Brain microvascular endothelial cell (primary cell): ENCODE results near the gene ZNF638.
"Not testable (repeated sequence)": the region's sequence is repeated elsewhere in the genome, so short reads cannot be mapped to it uniquely, and the experiment has no call there.

Experiments
- DNase-seq: peaks from one replicate; pipeline ENCODE4 v3.0.0-alpha.2; 2020
- H3K27ac ChIP-seq: fragments of 250-450 bp; sonication (Bioruptor Pico); 2 replicates; pipeline ENCODE4 v1.5.1; 2020; ENCODE audit warnings: mild to moderate bottlenecking, moderate library complexity
- H3K27me3 ChIP-seq: fragments of 250-450 bp; sonication (Bioruptor Pico); replicated peaks from 2 replicates; pipeline ENCODE4 v1.5.1; 2020; ENCODE audit warnings: mild to moderate bottlenecking
- H3K36me3 ChIP-seq: fragments of 250-450 bp; sonication (Bioruptor Pico); replicated peaks from 2 replicates; pipeline ENCODE4 v1.5.1; 2020; ENCODE audit warnings: mild to moderate bottlenecking
- H3K4me3 ChIP-seq: 2 replicates; pipeline ENCODE4 v1.5.1; 2011; ENCODE audit warnings: low read depth, mild to moderate bottlenecking, control low read depth, low read length, moderate library complexity
- in situ Hi-C: cut with HindIII; loops from 2 replicates; pipeline ENCODE4 v1.10.0; 2017; ENCODE audit warnings: low sequenced_read_pairs, low pct_ligation_motif_present
- TF ChIP-seq, protein P1 (sequence below): IDR thresholded peaks from 2 replicates; pipeline ENCODE4 v1.5.1; 2011; ENCODE audit warnings: low read depth, mild to moderate bottlenecking, moderate library complexity, low read length, control low read depth, inconsistent platforms; ENCODE audit errors: missing control alignments

The ZNF638 gene

DNA sequence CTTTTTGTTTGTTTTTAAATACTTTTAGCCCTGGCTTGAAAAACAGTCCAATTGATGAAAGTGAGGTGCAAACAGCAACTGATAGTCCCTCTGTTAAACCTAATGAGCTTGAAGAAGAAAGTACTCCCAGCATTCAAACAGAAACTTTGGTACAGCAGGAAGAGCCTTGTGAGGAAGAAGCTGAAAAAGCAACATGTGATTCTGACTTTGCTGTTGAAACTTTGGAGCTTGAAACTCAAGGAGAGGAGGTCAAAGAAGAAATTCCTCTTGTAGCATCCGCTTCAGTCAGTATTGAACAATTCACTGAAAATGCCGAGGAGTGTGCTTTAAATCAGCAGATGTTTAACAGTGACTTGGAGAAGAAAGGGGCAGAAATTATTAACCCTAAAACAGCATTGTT lies 91.2 kb downstream of the ZNF638 start:
- Histone ChIP-seq H3K27me3 (no peaks in the 10 kb centered on the region), H3K27ac (no peak overlapping the region)

DNA sequence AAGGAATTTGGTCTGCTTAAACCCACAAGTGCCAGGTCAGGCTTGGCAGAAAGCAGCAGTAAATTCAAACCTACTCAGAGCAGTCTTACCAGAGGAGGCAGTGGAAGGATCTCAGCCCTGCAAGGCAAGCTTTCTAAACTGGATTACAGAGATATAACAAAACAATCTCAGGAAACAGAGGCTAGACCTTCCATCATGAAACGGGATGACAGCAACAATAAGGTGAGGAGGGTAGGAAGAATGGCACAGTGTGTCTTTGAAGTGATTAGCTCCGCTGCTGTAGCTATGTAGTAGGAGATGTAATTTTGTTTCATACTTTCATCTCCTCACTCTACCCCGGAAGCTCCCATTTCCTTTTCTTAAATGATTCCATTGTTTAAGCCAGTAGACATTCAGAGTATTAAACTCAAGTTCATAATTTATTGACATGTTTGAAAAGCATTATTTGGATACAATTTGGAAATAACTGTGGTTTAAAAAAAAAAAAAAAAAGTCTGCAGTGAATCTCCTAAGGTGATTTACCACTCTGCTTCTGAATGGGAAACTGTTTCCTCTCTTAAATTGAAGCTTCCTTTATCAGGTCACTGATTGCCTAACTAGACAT lies 92.3 kb downstream of the ZNF638 start:
- in situ Hi-C loops, result no loop called here
- no peak overlapping the region for H3K4me3 ChIP-seq
- peaks cover 13% of the 10 kb centered on the region for H3K36me3 ChIP-seq
- H3K27ac ChIP-seq, result no peak overlapping the region
- H3K27me3 ChIP-seq, result no peaks in the 10 kb centered on the region
- no peak for DNase-seq
- TF ChIP-seq, protein P1, sequence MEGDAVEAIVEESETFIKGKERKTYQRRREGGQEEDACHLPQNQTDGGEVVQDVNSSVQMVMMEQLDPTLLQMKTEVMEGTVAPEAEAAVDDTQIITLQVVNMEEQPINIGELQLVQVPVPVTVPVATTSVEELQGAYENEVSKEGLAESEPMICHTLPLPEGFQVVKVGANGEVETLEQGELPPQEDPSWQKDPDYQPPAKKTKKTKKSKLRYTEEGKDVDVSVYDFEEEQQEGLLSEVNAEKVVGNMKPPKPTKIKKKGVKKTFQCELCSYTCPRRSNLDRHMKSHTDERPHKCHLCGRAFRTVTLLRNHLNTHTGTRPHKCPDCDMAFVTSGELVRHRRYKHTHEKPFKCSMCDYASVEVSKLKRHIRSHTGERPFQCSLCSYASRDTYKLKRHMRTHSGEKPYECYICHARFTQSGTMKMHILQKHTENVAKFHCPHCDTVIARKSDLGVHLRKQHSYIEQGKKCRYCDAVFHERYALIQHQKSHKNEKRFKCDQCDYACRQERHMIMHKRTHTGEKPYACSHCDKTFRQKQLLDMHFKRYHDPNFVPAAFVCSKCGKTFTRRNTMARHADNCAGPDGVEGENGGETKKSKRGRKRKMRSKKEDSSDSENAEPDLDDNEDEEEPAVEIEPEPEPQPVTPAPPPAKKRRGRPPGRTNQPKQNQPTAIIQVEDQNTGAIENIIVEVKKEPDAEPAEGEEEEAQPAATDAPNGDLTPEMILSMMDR, result no peak

More for the DNA sequence above, 91.2 kb downstream of the ZNF638 start:
- DNase-seq, result no peak
- in situ Hi-C loops, result no loop called here
- Histone ChIP-seq H3K4me3 (no peak overlapping the region), H3K36me3 (peaks cover 7% of the 10 kb centered on the region)
- TF ChIP-seq, protein P1, result no peak

- no peak for DNase-seq
- in situ Hi-C loops, result no loop called here
- H3K27me3 ChIP-seq, result no peaks in the 10 kb centered on the region
- no peak overlapping the region for H3K4me3 ChIP-seq
- no peak overlapping the region for H3K27ac ChIP-seq
- H3K36me3 ChIP-seq, result peaks cover 18% of the 10 kb centered on the region
- TF ChIP-seq, protein P1, result no peak
These were observed 95.1 kb downstream of the ZNF638 start for GRCh38 chr2:71426721-71427120.

- H3K4me3 ChIP-seq, result no peak overlapping the region
- H3K27ac ChIP-seq, result no peak overlapping the region
- H3K27me3 ChIP-seq, result no peaks in the 10 kb centered on the region
- TF ChIP-seq, protein P1, result no peak
- in situ Hi-C loops, result no loop called here
- peaks cover 25% of the 10 kb centered on the region for H3K36me3 ChIP-seq
- DNase-seq, result no peak
These were observed 97.1 kb downstream of the ZNF638 start for GRCh38 chr2:71428472-71429383.

- H3K27me3 ChIP-seq, in situ Hi-C loops, H3K36me3 ChIP-seq, H3K4me3 ChIP-seq, H3K27ac ChIP-seq, DNase-seq: not testable (repeated sequence)
These were observed 113.6 kb downstream of the ZNF638 start for GRCh38 chr2:71445142-71445541.

DNA sequence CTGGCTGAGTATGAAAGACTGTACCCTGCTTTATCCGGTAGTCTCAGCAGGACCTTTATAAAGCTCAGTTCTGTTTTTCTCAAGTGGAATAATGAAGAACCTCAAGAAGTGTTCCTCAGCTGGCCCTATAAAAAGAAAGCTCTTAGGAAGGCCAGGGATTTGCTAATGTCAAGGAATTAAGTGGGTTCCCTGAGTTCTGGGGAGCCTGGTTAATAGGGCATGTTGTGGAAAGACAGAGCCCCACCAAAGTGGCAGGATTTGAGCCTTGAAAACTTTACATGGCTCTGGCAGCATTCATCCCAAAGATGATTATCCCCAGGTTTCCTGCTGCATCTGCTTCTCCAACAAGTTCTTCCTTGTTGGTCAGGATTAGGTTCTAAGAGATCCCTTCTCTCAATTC lies 114.9 kb downstream of the ZNF638 start:
- in situ Hi-C loops, result no loop called here
- Histone ChIP-seq H3K36me3 (no peaks in the 10 kb centered on the region), H3K27me3 (no peaks in the 10 kb centered on the region), H3K4me3 (no peak overlapping the region), H3K27ac (no peak overlapping the region)
- TF ChIP-seq, protein P1, result no peak
- DNase-seq, result no peak
